ENCODE measurements around the gene TRABD2B. TPM values are rescaled to one million over a fixed set of nuclear protein-coding genes. Genes with fewer than 3 reads are reported as not detected.

TRABD2B gene
- total and polyA plus RNA-seq, 2 donors (not counting 3 experiments of a cell fraction or from before 2014, with no cell fraction given), result not detected

- H3K4me2 ChIP-seq (ENCODE audit: insufficient read depth, low read length), result no peak overlapping the region
- no peak for FAIRE-seq
- no peaks in the 10 kb centered on the region for H4K20me1 ChIP-seq (replicated peaks; ENCODE audit: control insufficient read depth, extremely low read depth, insufficient read depth, low read length)
- POLR2A ChIA-PET, result no interaction called here
- no peak overlapping the region for H3K9ac ChIP-seq (replicated peaks; ENCODE audit: extremely low read depth, insufficient read depth, low read length)
- H3K4me1 ChIP-seq (ENCODE audit: control insufficient read depth, extremely low read depth, insufficient read depth, low read length), result no peaks in the 10 kb centered on the region
- no peak overlapping the region for H3K27ac ChIP-seq (ENCODE audit: insufficient read depth, low read depth, low read length)
- H3K9me1 ChIP-seq (replicated peaks; ENCODE audit: control insufficient read depth, extremely low read depth, insufficient read depth, low read length), result no peaks in the 10 kb centered on the region
- CTCF ChIA-PET, result interaction anchor here (0.6 to 12.3 kb wide), 4 partner anchors 272 to 763 kb away, joined by 3 to 691 read pairs (median 4); partner anchors contain the start of gene FOXD2
- H2AFZ ChIP-seq (ENCODE audit: low read depth, low read length), result no peak overlapping the region
- H3K79me2 ChIP-seq (ENCODE audit: control insufficient read depth, insufficient read depth, low read length), result no peaks in the 10 kb centered on the region
- TF ChIP-seq CTCF (IDR thresholded peaks at IDR 0.05; ENCODE audit: extremely low read depth in 1 of 2, insufficient read depth in 1 of 2, low read depth in 1 of 2, low read length in 2 of 2) (no peak), POLR2A (IDR thresholded peaks at IDR 0.05; ENCODE audit: low read depth, low read length) (no peak), JUN (IDR thresholded peaks at IDR 0.05; ENCODE audit: borderline replicate concordance, insufficient read depth, insufficient read length, low read depth) (no peak), MAX (IDR thresholded peaks at IDR 0.05; ENCODE audit: insufficient read depth, insufficient read length) (no peak), GATA2 (IDR thresholded peaks at IDR 0.05; ENCODE audit: insufficient read depth, insufficient read length, low read depth, low read length) (no peak), MYC (IDR thresholded peaks at IDR 0.05; ENCODE audit: low read depth, low read length) (no peak)
- peaks cover 40 to 48% of the 10 kb centered on the region in 2 experiments for H3K27me3 ChIP-seq (ENCODE audit: control insufficient read depth in 2 of 2, insufficient read depth in 2 of 2, low read length in 2 of 2)
- no TSS peak for BruUV-seq (replicated peaks)
- dilution Hi-C loops (cut with MboI; ENCODE audit: extremely low pct_ligation_motif_present, low sequenced_read_pairs) (no loop called here), intact Hi-C loops (cut with micrococcal nuclease) (no loop called here)
- H3K9me3 ChIP-seq (replicated peaks; ENCODE audit: control insufficient read depth, insufficient read depth, low read length), result no peaks in the 10 kb centered on the region
- no peak for DNase-seq (ENCODE audit: low read depth, low spot score)
- H3K4me3 ChIP-seq (replicated peaks in 1 of 3; ENCODE audit: insufficient read depth in 1 of 3, low read depth in 1 of 3, low read length in 3 of 3), result no peak overlapping the region
- no peaks in the 10 kb centered on the region for H3K36me3 ChIP-seq (ENCODE audit: control insufficient read depth in 2 of 2, extremely low read depth in 1 of 2, insufficient read depth in 2 of 2, low read length in 2 of 2)
Observed at GRCh38 chr1:47722101-47722500, 275.1 kb downstream of the TRABD2B start.

DNA sequence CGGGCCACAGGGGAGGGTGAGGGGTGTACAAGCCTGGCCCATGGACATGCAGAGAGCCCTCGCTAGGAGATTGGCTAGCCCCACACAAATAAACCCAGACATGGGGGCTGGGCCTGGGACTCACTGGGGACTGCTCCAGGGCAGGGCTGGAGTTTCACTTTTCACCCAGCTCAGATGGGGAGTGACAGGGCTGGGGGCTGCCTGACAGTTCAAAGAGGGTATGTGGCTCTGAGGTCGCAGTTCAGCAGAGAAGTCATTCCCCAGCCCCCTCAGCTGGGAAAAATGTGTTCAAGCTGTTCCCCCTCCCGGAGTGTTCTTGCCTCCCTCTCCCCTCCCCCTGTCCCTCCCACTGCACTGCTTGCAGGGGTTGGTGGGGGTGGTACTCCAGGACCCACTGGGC lies 277.1 kb downstream of the TRABD2B start:
- Histone ChIP-seq H3K9me1 (replicated peaks; ENCODE audit: control insufficient read depth, extremely low read depth, insufficient read depth, low read length) (no peaks in the 10 kb centered on the region), H3K36me3 (ENCODE audit: control insufficient read depth in 2 of 2, extremely low read depth in 1 of 2, insufficient read depth in 2 of 2, low read length in 2 of 2) (no peaks in the 10 kb centered on the region), H3K4me1 (ENCODE audit: control insufficient read depth, extremely low read depth, insufficient read depth, low read length) (no peaks in the 10 kb centered on the region), H2AFZ (ENCODE audit: low read depth, low read length) (no peak overlapping the region), H3K27me3 (ENCODE audit: control insufficient read depth in 2 of 2, insufficient read depth in 2 of 2, low read length in 2 of 2) (peaks cover 39 to 43% of the 10 kb centered on the region in 2 experiments), H3K27ac (ENCODE audit: insufficient read depth, low read depth, low read length) (no peak overlapping the region), H3K9ac (replicated peaks; ENCODE audit: extremely low read depth, insufficient read depth, low read length) (no peak overlapping the region), H3K4me2 (ENCODE audit: insufficient read depth, low read length) (no peak overlapping the region), H3K4me3 (replicated peaks in 1 of 3; ENCODE audit: insufficient read depth in 1 of 3, low read depth in 1 of 3, low read length in 3 of 3) (no peak overlapping the region), H3K9me3 (replicated peaks; ENCODE audit: control insufficient read depth, insufficient read depth, low read length) (no peaks in the 10 kb centered on the region), H3K79me2 (ENCODE audit: control insufficient read depth, insufficient read depth, low read length) (no peaks in the 10 kb centered on the region), H4K20me1 (replicated peaks; ENCODE audit: control insufficient read depth, extremely low read depth, insufficient read depth, low read length) (no peaks in the 10 kb centered on the region)
- dilution Hi-C loops (cut with MboI; ENCODE audit: extremely low pct_ligation_motif_present, low sequenced_read_pairs), result no loop called here
- BruUV-seq (replicated peaks), result no TSS peak
- no peak for FAIRE-seq
- POLR2A ChIA-PET, result no interaction called here
- intact Hi-C loops (cut with micrococcal nuclease), result no loop called here
- TF ChIP-seq JUN (IDR thresholded peaks at IDR 0.05; ENCODE audit: borderline replicate concordance, insufficient read depth, insufficient read length, low read depth) (no peak), CTCF (IDR thresholded peaks at IDR 0.05; ENCODE audit: extremely low read depth in 1 of 2, insufficient read depth in 1 of 2, low read depth in 1 of 2, low read length in 2 of 2) (no peak), POLR2A (IDR thresholded peaks at IDR 0.05; ENCODE audit: low read depth, low read length) (no peak), MYC (IDR thresholded peaks at IDR 0.05; ENCODE audit: low read depth, low read length) (no peak), GATA2 (IDR thresholded peaks at IDR 0.05; ENCODE audit: insufficient read depth, insufficient read length, low read depth, low read length) (no peak), EZH2 (IDR thresholded peaks at IDR 0.05; ENCODE audit: borderline replicate concordance, low read depth, low read length, severe bottlenecking) (no peak), FOS (IDR thresholded peaks at IDR 0.05; ENCODE audit: borderline replicate concordance, insufficient read depth, low read length) (no peak), POLR2AphosphoS5 (IDR thresholded peaks at IDR 0.05; ENCODE audit: insufficient read depth, low read depth, low read length) (no peak), MAX (IDR thresholded peaks at IDR 0.05; ENCODE audit: insufficient read depth, insufficient read length) (no peak)
- no peak for DNase-seq (ENCODE audit: low read depth, low spot score)
- CTCF ChIA-PET, result interaction anchor here (0.9 to 12.3 kb wide), 2 partner anchors 10 to 287 kb away, joined by 4 to 691 read pairs; partner anchors contain the start of gene FOXD2
